Coronary artery (tissue), 2 donors: ENCODE data around the gene GBP7.

ENCODE experiments used
- DNase-seq: peaks from one replicate; pipeline ENCODE4 v3.0.0-alpha.2; 2017; ENCODE audit warnings: low spot score
- H3K27ac ChIP-seq, 2 donors: fragments of 200-600 bp; sonication (generic); one replicate each; pipeline ENCODE4 v1.5.1; 2016 to 2019
- H3K4me3 ChIP-seq: fragments of 200-600 bp; sonication (generic); 2 replicates; pipeline ENCODE4 v1.5.1; 2016; ENCODE audit warnings: mild to moderate bottlenecking, moderate library complexity
- CTCF ChIP-seq: fragments of 200-600 bp; sonication (generic); IDR thresholded peaks from one replicate; pipeline ENCODE4 v1.5.1; 2019; ENCODE audit warnings: antibody characterized with exemption

GBP7 gene

DNA sequence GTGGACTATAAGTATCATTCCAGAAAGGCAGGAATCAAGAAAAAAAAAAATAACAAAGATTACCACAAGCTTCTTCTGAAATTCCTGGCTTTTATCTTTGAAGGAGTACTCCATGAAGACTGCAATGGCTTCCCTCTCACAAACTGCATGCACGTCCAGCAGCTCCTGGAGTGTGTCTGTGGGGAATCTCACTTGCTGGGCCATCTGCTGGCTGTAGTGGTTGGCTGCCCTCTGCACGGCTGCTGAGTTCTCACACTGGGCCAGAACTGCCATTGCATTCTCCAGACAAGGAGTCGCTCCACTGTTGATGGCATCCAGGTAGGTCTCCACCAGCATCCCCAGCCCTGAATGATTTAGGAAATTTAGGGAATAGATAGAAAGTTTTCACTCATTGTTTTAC lies 26.6 kb downstream of the GBP7 start:
- no peak for DNase-seq
- H3K27ac ChIP-seq: no peak overlapping the region
- TF ChIP-seq CTCF: no peak
- no peak overlapping the region for H3K4me3 ChIP-seq

- Histone ChIP-seq H3K4me3 (no peak overlapping the region), H3K27ac (no peak overlapping the region)
- DNase-seq: no peak
- no peak for TF ChIP-seq CTCF
These were observed 27.8 kb downstream of the GBP7 start for GRCh38 chr1:89147678-89148658.

GRCh38 chr1:89146721-89147120 lies 29.1 kb downstream of the GBP7 start:
- Histone ChIP-seq H3K4me3 (no peak overlapping the region), H3K27ac (no peak overlapping the region)
- no peak for TF ChIP-seq CTCF
- no peak for DNase-seq

GRCh38 chr1:89143484-89143883 lies 32.3 kb downstream of the GBP7 start:
- no peak for TF ChIP-seq CTCF
- no peak overlapping the region for H3K4me3 ChIP-seq
- DNase-seq: no peak
- no peak overlapping the region for H3K27ac ChIP-seq

GRCh38 chr1:89142160-89142559 lies 33.6 kb downstream of the GBP7 start:
- Histone ChIP-seq H3K4me3 (no peak overlapping the region), H3K27ac (no peak overlapping the region)
- no peak for TF ChIP-seq CTCF
- DNase-seq: no peak

DNA sequence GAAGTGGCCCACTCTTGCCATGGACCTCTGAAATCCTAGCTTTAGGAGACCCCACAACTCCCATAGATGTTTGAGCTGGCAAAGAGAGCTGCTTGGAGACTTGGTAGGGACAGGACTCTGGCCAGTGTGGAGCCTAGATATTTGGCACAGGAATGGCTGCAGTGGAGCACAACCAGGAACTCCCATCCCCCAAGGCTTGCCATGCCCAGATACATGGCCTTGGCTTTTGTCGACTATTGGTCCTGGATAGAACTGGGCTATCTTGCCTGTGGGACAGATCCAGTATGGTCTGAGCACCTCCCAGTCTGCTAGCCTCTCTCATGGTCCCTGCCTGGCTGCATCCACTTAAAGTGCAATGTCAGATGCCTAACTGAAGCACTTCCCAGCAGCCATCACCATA lies 42.1 kb downstream of the GBP7 start:
- no peak for DNase-seq
- H3K4me3 ChIP-seq: no peak overlapping the region
- no peak for TF ChIP-seq CTCF
- no peak overlapping the region for H3K27ac ChIP-seq

GRCh38 chr1:89130716-89131115 lies 45.1 kb downstream of the GBP7 start:
- no peak for TF ChIP-seq CTCF
- Histone ChIP-seq H3K4me3 (no peak overlapping the region), H3K27ac (no peak overlapping the region)
- no peak for DNase-seq
